ENCODE data around the gene PEX26. TPM values are rescaled to one million over a fixed set of nuclear protein-coding genes. Genes with fewer than 3 reads are reported as not detected.

PEX26 gene
- total RNA-seq, 2 donors from 2014 or later, result 11.9 to 57.0 TPM

- ATAC-seq (no peak), DNase-seq (no peak)
- WGBS, 2 donors, result 92 to 94% methylated on average over 8 of the region's 8 CpGs
- H3K4me1 ChIP-seq, result peaks cover 6% of the 10 kb centered on the region
- H3K4me3 ChIP-seq, result no peak overlapping the region
- intact Hi-C loops (cut with DNase I), result no loop called here
- no peak for TF ChIP-seq POLR2A (IDR thresholded peaks at IDR 0.05)
- TF ChIP-seq, protein P1, sequence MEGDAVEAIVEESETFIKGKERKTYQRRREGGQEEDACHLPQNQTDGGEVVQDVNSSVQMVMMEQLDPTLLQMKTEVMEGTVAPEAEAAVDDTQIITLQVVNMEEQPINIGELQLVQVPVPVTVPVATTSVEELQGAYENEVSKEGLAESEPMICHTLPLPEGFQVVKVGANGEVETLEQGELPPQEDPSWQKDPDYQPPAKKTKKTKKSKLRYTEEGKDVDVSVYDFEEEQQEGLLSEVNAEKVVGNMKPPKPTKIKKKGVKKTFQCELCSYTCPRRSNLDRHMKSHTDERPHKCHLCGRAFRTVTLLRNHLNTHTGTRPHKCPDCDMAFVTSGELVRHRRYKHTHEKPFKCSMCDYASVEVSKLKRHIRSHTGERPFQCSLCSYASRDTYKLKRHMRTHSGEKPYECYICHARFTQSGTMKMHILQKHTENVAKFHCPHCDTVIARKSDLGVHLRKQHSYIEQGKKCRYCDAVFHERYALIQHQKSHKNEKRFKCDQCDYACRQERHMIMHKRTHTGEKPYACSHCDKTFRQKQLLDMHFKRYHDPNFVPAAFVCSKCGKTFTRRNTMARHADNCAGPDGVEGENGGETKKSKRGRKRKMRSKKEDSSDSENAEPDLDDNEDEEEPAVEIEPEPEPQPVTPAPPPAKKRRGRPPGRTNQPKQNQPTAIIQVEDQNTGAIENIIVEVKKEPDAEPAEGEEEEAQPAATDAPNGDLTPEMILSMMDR (IDR thresholded peaks at IDR 0.05), result no peak
- no peaks in the 10 kb centered on the region for H3K9me3 ChIP-seq
- H3K27me3 ChIP-seq, result no peaks in the 10 kb centered on the region
- H3K27ac ChIP-seq, result no peak overlapping the region
- no peaks in the 10 kb centered on the region for H3K36me3 ChIP-seq (replicated peaks in 1 of 2; ENCODE audit: insufficient read depth in 1 of 2, low read depth in 2 of 2)
Observed at GRCh38 chr22:18152519-18152918, 74.7 kb downstream of the PEX26 start.

DNA sequence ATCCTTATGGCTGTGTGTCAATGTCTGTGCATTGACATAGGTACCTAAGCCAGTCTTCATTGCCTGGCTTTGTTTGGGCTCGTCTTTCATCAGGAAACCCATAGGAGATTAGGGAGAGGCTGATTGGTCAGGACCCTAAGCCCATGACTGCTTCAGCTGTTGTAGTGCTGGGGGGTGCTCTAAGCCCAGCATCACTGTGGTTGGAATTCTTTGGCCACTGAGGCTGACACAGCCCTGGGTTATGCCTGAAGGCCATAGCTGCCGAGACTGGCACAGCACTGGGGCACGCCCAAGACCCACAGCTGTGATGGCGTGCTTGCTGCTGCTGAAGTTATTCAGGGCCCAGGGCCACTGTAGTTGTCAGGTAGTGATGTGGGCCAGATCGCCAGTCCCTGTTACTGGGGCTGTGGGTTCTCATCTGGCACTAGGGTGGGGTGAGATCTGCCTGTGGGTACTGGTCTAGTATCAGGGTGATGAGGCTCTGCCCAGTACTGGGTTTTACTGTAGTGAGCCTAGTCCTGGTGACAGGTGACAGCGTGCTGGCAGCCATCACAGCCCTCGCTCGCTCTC is 77.1 kb downstream of the PEX26 start:
- no peak overlapping the region for H3K4me3 ChIP-seq
- no peaks in the 10 kb centered on the region for H3K9me3 ChIP-seq
- no peak for DNase-seq
- H3K27ac ChIP-seq, result no peak overlapping the region
- TF ChIP-seq, protein P1 (IDR thresholded peaks at IDR 0.05), result no peak
- H3K27me3 ChIP-seq, result no peaks in the 10 kb centered on the region
- ATAC-seq, result no peak
- no peaks in the 10 kb centered on the region for H3K4me1 ChIP-seq
- H3K36me3 ChIP-seq (replicated peaks in 1 of 2; ENCODE audit: insufficient read depth in 1 of 2, low read depth in 2 of 2), result no peaks in the 10 kb centered on the region
- 89 to 90% methylated on average over 3 to 5 of the region's 8 CpGs for WGBS, 2 donors
- intact Hi-C loops (cut with DNase I), result no loop called here

Small RNA genes within 50 kb of the gene (small RNA-seq; reads per million reads assigned to genes)
- not detected for gene AC016027.5

Other genes starting within 250 kb of the PEX26 start
- gene MICAL3, start 53.4 kb upstream of the PEX26 start, total RNA-seq, result 10 to 100 TPM; 33.6 to 34.0 TPM
- gene TUBA8, start 32.8 kb downstream of the PEX26 start, total RNA-seq, result 1 to 10 TPM; 5.2 to 8.6 TPM
- 1 to 10 TPM; 3.6 to 8.6 TPM for gene USP18, start 72.2 kb downstream of the PEX26 start, total RNA-seq